Stimulated activated CD4-positive, alpha-beta T cell treated with anti-CD3 and anti-CD28 coated beads, TNF-alpha, amount 100 ng/mL, for 4 hours (primary cell): ENCODE results near the gene SCYGR7.
"Not testable (repeated sequence)": the region's sequence is repeated elsewhere in the genome, so short reads cannot be mapped to it uniquely, and the experiment has no call there.

ENCODE experiments used
- DNase-seq, 3 experiments: peaks; one replicate each; pipeline ENCODE4 v3.0.0-alpha.2; 2020; ENCODE audit warnings: low read depth in 3 of 3

SCYGR7 gene, protein sequence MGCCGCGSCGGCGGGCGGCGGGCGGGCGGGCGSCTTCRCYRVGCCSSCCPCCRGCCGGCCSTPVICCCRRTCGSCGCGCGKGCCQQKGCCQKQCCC

DNA sequence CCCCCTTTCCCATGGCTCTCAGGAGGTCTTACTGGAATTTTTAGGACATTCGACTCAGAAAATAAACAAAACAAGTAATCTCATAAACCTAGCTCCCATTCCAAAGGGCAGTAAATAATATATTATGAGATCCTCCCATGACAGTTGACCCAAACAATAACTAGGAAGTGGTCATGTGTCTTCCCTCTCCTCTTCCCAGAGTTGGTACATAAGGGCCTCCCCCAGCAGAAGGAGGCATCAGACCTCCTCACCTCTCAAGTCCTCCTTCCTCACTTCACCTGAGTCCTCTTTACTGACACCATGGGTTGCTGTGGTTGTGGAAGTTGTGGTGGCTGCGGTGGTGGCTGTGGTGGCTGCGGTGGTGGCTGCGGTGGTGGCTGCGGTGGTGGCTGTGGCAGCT, at the start of gene SCYGR7:
SCYGR7 (plus strand) TSS at position 301 of the 400 bp plus-strand sequence; CDS start at position 301, 0 bp downstream.
- no peak for DNase-seq

DNA sequence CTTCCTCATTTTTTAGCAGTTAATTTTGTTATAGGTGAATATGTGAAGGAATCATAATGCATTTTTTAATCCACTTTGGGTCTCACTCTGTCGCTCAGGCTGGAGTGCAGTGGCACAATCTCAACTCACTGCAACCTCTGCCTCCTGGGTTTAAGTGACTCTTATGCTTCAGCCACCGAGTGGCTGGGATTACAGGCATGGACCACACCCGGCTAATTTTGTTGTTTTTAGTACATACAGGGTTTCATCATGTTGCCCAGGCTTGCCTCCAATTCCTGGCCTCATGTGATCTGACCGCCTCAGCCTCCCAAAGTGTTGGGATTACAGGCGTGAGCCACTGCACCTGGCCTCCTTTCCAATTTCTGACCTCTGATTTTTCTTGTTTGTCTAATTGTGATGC, 43.9 kb upstream of the SCYGR7 start:
- DNase-seq, result no peak

DNA sequence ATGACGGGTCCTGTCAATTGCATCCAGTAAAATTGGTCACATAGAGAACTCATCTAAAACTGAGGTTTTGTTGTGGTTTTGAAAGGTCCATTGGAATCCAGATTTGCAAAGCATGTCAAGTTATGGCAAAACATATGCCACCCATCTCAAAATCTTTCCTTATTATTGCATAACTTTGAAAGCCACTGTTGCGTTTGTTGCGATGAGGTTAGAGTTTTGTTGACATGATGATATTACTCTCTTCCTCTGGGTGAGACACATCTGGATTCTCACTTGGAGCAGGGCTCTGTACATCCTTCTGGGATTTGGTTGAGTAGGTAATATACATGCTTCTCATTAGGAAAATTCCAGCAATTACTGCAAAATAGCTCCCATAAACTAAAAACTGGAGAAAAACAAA, 40.9 kb upstream of the SCYGR7 start:
- DNase-seq, result no peak

DNA sequence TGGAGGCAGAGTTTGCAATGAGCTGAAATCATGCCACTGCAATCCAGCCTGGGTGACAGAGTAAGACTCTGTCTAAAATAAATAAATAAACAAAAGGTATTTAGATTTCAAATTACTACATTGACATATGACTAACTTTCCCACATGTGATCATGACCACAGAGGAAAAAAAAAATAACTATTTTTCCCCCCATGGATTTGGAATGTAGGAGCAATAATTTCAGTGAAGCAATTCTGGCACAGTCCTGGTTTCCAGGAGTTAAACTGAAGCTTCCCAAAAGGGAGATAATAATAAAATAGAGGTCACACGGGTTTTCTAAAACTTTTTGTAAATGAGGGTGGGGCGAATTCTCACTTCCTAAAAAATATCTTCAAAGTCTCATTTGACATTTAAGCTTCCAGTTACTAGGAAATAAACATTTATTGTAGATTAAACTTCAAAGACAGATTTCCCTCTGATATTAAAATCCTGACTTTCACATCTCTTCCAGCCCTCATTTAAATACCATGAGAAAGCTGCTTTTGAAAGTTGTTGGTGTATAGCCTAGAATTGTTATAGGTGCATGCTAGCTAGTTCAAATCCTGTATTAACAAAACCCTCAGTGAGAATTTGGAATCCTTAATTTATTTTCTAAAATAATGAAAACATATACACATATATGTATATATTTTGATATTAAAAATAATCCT, 31.0 kb upstream of the SCYGR7 start:
- no peak for DNase-seq

DNA sequence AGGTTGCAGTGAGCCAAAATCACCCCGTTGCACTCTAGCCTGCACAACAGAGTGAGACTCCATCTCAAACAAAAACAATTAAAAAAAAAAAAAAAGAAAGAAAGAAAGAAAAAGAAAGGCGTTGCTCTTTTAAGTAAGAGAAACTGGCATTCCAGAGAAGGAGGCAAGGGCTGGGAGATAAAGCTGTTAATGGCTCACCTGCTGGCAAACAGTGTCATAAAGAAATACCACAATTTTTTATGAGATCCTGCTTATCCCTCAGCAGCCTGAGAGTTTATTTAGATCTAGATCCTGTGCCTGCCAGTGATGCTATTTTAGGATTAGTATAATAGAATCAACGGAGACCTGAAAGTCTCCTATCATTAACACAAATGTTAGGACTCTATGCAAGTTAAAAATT, 26.6 kb upstream of the SCYGR7 start:
- DNase-seq, result no peak

DNA sequence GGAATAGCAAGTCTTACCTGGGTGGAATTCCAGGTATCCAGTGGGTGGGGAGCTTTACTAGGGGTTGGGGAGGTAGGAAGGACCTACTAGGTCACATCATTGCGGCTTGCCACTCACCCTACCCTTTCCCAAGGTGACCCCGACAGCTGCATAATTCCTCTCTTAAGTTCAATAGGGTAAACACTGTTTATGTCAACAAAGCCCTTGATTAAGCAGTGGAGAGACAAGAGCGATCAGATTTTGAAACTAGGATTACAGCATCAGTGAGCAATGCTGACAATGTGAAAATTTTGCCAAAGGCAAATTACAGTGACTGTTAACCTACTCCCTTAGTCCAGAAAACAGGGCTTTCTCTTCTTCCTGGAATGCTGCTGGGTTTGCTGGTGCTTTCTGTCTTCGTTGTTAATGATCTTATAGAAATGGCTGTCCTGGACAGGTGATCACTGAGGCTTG, 24.8 kb upstream of the SCYGR7 start:
- no peak for DNase-seq

DNA sequence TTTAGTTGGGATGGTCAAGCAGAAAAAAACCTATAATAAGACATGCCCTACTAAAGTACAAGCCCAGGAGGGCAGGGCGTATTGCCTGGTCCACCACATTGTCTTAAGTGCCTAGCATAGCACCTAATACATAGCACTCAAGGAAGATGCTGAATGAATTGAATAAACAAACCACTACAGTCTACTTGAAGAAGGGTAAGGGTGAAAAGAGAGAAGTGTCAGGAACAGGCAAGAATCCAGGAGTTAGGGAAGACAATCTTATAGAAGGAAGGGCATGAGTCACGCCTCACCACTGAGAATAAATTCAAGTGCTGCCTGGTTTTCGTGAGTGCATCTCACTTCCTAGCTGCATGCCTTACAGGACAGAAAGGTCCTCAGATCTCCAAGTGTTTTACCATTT, 24.2 kb upstream of the SCYGR7 start:
- no peak for DNase-seq

DNA sequence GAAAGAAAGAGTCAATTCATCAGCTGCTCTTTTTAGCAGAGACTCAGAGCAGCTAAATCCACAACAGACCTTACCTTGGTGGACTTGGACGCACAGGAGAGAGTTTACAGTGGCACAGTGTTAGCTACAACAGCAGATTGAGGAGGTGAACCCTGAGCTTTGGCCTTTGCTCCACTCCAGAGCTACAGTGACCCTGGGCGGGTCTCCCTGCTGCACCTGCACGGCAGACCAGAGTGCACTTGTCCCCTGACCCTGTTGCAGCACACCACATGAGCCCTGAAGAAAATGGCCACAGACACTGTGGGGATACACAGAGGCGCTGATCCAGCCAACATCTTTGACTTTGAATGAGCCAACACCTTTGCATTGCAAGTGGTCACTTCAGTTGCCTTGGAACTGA, 21.3 kb upstream of the SCYGR7 start:
- DNase-seq, result no peak

DNA sequence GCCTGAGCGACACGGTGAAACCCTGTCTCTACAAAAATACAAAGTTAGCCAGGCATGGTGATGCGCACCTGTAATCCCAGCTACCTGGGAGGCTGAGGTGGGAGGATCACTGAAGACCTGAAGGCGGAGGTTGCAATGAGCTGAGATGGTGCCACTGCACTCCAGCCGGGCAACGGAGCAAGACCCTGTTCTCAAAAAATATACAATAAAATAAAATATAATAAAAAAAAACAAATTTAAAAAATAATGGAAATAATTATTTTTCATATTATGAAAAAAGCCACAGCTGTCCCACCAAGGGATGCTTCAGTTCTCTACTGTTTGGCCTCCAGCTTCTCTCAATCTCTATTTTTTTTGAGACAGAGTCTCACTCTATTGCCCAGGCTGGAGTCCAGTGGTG, 20.7 kb upstream of the SCYGR7 start:
- no peak for DNase-seq

DNA sequence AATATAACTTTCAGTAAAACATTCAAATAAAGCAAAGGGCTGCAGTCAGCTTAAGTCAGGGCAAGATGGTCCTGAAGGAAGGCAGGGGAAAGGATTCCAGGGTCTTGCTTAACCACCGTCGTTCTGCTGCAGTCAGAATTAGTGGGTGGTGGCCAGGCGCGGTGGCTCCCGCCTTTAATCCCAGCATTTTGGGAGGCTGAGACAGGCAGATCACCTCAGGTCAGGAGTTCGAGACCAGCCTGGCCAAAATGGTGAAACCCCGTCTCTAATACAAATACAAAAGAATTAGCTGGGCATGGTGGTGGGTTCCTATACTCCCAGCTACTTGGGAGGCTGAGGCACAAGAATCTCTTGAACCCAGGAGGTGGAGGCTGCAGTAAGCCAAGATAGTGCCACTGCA, 17.1 kb upstream of the SCYGR7 start:
- no peak for DNase-seq

DNA sequence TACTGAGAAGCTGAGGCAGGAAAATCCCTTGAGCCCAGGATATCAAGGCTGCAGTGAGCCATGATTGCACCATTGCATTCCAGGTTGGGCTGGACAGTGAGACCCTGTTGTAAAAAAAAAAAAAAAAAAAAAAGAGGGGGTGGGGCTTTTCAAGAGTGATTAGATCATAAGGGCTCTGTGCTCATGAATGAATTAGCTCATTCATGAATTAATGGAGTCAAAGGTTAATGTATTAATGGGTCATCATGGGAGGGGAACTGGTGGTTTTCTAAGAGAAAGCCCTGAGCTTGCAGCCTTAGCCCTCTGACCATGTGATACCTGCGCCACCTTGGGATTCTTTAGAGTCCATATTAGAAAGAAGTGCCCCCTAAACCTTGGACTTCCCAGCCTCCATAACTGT, 14.8 kb upstream of the SCYGR7 start:
- no peak for DNase-seq

DNA sequence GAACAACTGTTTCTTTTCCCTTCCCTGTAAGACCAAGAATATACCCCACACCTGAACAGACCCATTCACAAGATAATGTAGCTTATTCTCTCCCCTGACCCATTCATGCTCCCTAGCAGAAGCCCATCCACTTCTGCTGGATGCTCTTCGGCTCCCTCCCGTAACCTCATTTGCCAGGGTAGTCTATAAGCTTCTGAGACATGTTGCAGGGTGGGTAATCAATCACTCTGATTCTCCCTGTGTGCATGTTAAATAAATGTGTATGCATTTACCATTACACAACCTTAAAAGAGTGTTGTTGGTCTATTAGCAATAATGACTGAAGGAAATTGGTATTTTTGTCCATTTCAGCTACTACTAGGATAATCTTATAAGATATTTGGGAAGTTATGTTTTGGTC, 11.6 kb upstream of the SCYGR7 start:
- no peak for DNase-seq

DNA sequence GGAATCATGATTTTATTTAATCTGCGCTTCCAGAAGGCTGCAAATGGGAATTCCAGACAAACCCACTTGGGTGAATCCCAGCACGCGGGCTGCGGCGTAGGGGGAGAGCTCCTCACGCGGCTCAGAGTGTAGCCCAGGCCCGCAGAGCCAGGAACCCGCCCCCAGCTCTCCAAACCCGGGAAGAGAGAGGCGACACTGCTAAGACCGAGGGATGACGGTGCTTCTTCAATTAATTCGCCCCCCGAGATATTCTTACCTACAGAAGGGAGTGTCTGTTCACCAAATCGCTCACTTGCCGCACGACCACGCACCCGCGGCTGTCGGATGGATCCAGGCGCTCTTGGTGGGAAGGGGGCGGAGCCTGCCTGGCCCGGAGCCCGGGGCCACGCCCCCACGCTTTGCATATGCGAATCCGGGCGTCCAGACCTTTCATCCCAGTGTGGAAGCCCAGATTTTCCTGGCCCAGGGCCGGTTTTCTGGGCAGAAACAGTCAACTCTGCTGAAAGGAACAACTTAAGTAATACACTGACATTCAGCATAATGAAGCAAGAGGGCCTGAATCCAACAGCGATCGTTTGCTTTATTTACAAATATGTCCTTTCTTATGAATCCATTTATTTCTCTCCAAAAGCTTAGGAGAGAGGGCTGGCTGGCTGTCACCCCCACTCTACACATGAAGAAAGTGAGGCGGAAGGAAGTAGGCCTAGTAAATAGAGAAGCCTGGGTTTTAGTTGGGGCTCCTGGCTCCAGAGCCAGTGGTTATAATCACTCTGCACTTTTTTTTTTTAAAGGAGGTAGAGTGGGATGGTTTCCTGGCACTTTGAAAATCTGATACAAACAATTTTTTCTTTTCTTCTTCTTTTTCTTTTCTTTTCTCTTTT, 10.2 kb upstream of the SCYGR7 start, which contains the start of gene SLC19A3:
SLC19A3 (minus strand) TSS at position 342 of the 881 bp plus-strand sequence. CDS start 15,710 bp downstream, outside the sequence.
- DNase-seq, result no peak

DNA sequence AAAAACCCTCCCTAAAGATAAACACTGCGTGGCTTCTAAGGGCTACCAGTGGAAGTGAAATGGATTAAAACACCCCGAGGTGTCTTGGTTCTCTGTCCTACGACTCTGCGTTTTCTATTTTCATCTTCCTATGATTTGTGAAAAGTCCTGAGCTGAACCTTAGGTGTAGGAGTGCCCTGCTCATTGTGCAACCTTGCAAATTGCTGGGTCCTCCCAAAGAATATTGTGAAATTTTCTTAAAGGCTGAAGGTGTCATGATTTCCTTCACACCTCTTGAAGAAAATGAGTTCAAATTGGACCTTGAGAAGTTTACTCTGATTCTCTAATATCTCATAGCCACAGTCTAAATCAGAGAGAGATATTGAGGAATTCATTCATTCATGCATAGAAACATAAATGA, 8.5 kb upstream of the SCYGR7 start:
- no peak for DNase-seq

DNA sequence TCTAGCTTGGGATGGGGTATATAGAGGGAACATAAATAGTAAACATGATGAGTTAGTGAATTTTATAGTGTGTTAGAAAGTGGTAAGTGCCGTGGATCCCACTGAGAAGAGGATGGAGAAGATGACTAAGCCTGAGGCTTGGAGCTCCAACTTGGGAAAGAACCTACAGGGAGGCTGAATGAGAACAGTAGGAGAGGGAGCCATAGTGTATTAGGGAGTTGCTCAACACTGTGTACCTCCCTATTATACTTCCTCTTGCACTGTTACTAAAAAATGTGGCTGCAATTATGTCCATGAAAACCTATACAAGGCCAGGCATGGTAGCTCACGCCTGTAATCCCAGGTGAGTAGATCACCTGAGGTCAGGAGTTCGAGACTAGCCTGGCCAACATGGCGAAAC, 7.5 kb upstream of the SCYGR7 start:
- no peak for DNase-seq

DNA sequence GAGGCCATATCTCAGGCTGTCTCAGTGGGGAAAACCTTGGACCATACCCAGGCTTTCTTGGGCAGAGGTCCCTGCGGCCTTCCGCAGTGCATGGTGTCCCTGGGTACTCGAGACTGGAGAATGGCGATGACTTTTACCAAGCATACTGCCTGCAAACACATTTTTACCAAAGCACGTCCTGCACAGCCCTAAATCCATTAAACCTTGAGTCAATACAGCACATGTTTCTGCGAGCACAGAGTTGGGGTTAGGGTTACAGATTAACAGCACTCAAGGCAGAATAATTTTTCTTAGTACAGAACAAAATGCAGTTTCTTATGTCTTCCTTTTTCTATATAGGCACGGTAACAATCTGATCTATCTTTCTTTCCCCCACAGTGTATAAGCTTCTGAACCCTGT, 5.3 kb upstream of the SCYGR7 start:
- DNase-seq, result not testable (repeated sequence)

DNA sequence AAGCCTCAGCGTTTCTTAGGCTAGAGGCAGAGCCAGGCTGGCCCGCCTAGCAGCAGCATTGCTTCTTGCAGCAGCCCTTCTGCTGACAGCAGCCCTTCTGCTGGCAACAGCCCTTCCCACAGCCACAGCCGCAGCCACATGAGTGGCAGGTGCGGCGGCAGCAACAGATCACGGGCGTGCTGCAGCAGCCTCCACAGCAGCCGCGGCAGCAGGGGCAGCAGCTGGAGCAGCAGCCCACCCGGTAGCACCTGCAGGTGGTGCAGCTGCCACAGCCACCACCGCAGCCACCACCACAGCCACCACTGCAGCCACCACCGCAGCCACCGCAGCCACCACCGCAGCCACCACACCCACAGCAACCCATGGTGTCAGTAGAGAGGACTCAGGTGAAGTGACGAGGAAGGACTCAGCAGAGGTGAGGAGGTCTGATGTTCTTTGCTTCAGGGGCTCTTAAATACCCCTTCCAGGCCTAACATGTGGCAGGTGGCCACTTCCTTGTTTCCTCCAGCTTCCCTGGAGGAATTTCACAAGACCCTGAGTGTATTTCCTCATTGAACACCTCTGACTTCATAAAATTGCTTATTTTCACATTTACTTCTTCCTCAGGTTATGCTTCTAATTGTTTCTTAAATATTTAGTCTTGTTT, 3.6 kb upstream of the SCYGR7 start, which contains the start of gene SCYGR6:
SCYGR6 (minus strand) TSS at position 364 of the 646 bp plus-strand sequence; CDS start at position 364, 0 bp downstream.
- DNase-seq, result no peak

DNA sequence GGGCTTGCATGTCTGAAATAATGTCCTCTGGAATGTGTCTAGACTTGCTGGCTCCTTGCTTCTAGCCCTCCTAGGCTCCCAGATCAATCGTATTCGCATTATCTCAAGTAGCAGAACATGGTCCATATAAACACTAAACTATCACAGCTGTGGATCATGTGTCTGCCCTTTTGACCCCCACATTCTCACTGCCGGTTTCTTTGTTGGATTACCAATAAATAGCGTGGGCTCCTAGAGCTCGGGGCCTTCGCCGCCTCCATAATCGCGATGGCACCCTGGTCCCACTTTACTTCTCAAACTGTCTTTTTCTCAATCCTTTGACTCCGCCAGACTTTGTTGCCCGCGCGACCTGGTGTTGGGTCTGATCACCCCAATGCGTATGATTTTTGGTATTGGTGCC, 11.2 kb downstream of the SCYGR7 start:
- no peak for DNase-seq

DNA sequence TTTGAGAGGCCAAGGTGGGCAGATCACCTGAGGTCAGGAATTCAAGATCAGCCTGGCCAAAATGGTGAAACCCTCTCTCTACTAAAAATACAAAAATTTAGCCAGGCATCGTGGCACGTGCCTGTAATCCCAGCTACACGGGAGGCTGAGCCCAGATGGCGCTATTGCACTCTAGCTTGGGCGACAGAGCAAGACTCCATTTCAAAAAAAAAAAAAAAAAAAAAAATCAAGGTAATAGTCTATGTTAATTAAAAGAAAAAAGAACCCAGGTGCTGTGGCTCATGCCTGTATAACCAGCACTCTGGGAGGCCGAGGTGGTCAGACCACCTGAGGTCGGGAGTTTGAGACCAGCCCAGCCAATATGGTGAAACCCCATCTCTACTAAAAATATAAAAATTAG, 12.6 kb downstream of the SCYGR7 start:
- DNase-seq, result not testable (repeated sequence)

DNA sequence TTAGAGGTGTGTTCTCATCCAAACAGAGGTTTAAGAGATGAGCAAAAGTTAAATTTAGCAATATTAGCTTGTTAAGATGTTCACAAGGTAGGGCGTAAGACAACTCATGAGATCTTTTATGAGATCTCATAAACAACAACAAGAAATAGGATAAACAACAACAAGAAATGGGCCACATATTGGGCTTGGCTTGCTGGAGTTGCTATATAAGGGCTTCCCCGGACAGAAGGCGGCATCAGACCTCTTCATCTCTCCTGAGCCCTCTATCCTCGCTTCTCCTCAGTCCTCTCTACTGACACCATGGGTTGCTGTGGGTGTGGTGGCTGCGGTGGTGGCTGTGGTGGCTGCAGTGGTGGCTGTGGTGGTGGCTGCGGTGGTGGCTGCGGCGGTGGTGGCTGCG, 17.5 kb downstream of the SCYGR7 start, which contains the start of gene SCYGR8:
SCYGR8 (plus strand) TSS at position 301 of the 400 bp plus-strand sequence; CDS start at position 301, 0 bp downstream.
- DNase-seq, result no peak

DNA sequence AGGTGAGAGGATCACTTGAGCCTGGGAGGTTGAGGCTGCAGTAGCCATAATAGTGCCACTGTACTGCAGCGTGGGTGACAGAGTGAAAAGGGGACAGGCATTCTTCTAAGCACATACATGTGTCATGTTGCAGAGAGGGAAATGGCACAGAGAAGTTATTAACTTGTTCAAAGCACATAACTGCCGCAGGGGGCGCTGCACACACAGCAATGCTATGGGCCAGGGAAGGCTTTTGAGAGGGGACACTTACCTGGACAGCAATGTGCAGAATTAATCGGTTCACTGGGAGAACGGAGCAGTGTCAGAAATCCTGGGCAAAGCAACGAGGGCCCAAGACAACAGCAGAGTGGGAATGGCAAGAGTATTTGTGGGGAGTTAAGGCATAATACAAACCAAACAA, 19.9 kb downstream of the SCYGR7 start:
- DNase-seq, result no peak

DNA sequence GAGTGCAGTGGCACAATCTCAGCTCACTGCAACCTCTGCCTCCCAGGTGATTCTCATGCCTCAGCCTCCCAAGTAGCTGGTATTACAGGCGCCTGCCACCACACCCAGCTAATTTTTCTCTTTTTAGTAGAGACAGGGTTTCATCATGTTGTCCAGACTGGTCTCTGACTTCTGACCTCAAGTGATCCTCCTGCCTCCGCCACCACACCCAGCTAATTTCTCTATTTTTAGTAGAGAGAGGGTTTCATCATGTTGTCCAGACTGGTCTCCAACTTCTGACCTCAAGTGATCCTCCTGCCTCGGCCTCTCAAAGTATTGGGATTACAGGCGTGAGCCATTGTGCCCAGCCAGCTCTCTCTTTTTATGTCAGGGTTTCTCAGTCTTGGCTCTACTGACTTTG, 28.1 kb downstream of the SCYGR7 start:
- DNase-seq, result not testable (repeated sequence)
